OCI-M2 (cell line): ENCODE results near the gene PDHA2.
"Not testable (repeated sequence)": the region's sequence is repeated elsewhere in the genome, so short reads cannot be mapped to it uniquely, and the experiment has no call there.

Experiments used
- DNase-seq: peaks from one replicate; lab custom pipeline; 2025; ENCODE audit not compliant: unreplicated experiment; lab: John Stamatoyannopoulos, UW

PDHA2 gene

DNA sequence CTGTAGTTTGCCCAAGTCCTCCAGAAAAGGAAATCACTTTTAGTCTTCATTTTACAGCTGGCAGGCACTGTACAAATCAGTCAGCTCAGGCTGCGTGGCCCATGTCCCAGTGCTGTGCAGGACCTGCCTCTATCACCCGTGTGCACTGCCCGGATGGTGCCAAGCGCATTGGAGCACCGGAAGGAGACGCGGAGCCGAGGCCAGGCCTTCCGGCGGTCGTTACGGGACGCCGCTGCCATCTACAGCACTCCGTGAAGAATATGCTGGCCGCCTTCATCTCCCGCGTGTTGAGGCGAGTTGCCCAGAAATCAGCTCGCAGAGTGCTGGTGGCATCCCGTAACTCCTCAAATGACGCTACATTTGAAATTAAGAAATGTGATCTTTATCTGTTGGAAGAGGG is at the start of gene PDHA2:
PDHA2 (plus strand) TSS at position 203 of the 400 bp plus-strand sequence; CDS start at position 261, 58 bp downstream.
- DNase-seq, result no peak

DNA sequence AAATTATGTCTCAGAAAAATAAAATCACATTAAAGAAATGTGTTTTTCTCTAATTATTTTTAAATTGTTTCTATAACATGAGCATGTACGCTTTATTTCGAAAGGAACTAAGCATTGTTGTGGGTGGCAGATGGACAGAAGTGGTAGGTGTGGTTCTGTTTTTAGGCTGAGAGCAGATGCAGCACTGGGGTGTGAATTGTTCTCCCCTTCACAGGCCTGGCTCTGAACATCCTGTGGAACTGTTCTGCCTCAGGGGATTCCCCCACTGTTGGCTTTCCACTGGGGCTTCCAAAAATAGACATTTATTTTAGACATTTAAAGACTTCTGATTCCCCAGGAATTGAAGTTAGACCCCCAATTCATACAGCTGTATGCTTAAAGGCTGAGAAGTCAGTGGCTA is 41.9 kb upstream of the PDHA2 start:
- DNase-seq, result no peak

DNA sequence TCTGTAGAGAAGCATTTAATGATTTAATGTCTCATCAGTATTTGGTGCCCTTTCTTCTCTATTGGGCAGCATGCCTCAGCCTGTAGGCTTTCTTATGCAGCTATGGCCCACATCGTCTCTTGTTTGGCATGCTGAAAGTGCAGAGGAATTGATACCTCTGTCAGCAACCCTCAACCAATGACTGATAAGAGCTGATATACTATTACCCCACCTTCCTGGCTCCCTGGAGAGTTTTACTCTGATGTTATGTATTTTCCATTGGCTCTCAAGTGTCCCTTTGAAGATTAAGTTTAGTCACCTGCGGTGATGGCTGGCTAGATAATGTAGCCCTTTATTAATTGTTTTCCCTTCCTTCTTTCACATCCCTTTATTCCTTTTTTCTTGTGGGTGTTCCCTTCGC is 41.2 kb upstream of the PDHA2 start:
- DNase-seq, result no peak

DNA sequence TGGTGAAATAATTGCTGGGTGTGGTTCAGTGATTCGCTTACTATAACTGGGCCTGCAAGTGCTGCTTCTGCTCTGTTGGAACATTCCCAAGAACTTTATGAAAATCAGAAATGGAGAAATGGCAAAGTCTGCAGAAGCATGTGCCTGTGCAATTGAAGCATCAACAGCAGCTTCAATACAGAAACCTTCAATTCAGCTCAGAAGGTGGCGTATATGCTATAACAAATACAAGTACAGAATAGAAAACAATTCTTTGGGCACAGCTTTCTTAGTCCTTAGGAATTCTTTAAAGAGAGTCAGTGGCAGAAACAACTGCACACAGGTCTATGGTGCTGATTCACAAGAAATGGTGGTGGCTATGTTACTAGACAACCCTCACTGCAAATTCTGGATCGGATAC is 18.0 kb upstream of the PDHA2 start:
- DNase-seq, result no peak

DNA sequence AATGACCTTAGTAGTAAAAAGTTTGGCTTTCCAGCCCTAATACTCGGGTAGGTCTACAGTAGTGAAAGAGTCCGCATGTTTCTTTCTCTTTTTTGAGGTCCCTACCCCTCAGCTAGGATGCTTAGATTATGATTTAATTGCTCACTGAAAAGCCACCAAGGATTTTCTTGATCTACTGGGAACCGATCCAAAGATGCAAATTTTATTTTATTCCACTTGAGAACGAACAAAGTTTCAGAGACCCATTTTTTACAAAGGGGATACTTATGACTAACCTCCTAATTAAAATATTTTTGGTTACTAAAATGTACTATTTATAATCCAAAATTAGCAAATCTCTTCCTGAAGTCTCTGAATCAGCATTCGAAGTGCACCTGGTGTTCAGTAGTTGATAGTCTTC is 14.3 kb upstream of the PDHA2 start:
- DNase-seq, result no peak

DNA sequence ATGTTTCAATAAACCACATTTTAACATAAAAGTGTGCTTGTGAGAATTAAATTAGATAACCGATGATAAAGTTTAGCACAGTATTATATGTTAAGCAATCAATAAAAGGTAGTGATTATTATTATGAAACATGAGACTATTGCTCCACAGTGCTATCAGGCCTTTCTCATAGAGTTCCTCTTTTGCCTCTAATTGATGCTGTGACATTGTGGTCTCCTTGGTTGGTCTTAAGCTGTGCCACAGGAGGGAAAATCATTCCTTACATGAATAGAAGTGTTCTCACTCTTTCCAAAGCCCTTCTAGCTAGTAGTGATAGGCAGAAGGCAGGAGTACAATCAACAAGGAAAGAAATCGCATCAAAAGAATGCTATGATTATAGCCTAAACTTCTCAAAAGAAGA is 9.2 kb upstream of the PDHA2 start:
- no peak for DNase-seq

DNA sequence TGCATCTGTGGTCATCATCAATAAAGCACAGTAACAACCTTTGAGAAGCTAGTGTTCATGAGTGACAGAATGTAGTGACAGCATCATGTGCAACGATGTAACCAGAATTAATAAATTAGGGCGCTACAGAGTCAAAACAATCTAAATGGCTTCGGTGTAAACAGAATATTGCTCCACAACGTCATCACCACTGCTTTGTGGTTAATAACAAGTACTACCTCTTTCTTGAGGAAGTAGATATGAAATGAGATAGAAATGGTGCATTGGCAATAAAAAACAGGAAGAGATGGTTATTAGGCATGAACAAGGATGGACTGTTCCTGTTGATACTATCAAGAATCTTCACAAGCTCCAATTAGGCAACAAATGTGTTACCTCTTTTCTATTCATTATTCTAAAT is 8.7 kb upstream of the PDHA2 start:
- DNase-seq, result no peak

DNA sequence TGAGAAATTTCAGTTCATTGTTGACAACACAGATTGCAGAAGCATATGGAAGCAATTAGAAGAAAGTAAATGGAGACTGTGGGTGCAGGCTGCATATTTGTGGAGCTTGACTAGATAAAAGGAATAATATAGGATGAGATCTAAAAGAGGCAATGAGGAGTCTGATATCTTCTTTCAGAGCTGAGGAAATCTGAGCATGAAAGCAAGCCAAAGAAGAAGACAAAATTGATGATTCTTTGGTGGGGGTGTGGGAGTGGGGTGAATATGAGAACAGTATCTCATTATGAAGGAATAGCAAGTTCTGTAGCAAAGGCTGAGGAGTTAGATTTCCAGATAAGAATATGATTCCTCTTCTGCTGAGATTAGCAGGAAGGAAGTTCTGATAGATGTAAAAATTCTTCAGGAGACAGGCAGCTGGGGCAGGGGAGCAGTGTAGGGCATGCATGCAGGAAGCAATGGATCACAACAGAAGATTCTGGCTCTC is 6.1 kb upstream of the PDHA2 start:
- DNase-seq, result no peak

DNA sequence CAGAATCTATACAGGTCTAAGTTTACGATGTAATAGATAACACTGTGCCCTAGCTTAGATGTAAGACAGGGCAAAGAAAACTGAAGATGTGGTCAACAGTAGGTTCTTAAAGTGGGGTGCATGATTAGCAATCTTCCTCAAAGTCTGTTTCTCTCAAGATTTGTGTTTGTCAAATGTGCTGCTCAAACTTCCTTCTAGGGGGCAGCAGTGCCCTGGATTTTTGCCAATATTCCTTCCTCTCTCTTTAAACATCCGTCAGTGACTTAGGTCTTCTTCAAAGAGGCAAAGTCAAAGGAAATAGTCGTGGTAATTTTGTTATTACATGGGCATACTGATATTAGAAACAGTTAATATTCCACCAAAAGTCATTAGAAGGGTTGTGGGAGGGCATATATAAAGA is 4.2 kb upstream of the PDHA2 start:
- DNase-seq, result no peak

DNA sequence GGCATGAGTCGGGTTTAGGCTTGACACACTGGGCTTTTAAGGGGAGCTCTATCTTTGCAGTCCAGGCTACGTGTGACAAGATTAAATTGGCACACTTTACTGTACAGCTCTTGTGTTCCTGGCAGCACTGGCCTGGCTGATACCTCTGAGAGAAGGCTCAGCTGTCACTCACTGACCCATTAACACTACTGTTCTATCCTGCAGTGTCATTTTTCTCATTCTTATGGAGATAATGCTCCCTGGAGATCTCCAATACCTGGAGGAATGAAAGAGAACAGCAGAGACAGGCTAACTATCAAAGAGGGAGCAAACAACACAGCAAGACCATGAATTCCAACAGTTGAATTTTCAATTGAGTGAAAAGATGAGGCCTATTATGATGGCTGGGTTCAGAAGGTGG is 1.7 kb upstream of the PDHA2 start:
- DNase-seq, result no peak

DNA sequence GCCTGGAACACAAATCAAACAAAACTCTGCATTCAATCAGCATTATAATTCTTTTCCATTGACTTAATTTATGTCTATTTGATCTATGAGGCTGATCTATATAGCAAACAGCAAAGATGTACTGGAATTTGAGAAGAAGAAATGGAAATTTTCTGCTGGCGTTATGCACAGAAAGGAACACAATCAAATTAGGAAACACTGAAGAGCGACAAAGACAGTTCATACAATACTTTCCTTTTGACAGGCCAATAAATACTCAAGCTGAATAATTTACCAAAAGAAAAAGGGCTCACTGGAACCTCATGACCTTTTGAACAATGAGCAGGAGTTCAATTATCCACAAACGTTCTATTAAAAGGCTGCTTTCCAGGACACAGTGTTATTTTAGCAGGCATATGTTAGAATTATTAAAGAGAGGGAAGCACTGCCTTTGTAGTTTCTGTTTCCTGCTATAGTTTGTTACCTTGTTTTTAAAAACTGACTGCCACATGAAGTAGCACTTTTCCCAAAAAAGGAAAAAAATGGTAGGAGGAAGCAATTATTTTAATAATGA is 8.1 kb downstream of the PDHA2 start:
- no peak for DNase-seq

DNA sequence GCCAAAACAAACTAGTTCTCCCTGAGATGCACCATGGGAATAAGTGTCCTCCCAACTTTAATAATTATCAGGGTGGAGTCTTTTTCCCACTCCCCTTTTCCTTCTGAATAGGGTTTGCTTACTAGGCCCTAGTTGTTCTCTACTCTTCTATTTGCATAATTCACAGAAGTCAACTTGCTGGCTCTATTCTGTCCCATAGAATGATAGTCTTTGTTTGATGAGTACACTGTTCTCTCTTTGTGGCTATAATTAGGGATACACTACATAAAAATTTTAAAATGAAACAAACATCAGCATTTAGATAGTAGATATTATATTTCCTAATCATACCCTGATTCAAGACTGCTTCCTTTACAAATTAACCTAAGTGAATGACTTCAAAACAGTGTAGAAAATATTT is 10.3 kb downstream of the PDHA2 start:
- no peak for DNase-seq

DNA sequence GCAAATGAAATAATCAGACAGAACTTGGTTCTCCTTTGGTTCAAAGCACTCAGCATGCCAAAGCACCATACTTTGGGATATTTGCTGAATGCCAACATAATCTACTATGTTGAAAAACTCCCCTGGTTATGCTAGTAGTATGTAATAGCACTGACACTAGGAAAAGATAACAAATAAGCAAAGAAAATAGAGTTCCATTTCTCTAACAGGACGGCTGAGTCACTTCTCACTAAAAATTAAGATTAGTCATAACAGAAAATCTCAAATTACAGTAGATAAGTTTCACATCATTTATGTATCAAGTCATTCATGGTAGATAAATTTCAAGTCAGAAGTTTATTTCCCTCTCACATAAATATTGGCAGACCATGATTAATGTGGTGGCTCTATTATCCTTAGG is 17.9 kb downstream of the PDHA2 start:
- DNase-seq, result no peak

DNA sequence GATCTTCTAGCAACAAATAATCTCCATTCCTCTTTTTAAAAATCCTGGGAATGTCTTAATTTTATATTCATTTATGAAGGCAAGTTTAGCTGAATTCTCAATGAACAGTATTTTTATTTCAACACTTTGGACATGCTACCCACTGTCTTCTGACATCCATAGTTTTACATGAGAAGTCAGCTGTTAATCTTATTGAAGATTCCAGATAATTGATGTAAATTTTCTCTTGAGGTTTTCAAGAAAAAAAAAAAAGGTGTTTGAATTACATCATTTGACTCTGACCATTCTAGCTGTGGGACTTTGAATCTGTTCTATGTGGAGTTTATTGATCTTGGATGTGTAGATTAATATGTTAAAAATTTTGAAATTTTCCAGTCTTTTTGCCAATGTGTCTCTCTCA is 28.0 kb downstream of the PDHA2 start:
- no peak for DNase-seq

DNA sequence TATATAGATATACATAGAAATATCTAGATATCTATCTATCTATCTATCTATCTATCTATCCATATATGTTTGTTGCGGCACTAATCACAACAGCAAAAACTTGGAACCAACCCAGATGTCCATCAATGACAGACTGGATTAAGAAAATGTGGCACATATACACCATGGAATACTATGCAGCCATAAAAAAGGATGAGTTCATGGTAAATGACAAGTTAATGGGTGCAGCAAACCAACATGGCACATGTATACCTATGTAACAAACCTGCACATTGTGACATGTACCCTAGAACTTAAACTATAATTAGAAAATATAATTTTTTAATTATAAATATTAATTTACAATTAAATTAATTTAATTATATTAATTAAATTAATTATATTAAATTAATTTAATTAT is 29.5 kb downstream of the PDHA2 start:
- DNase-seq, result not testable (repeated sequence)

DNA sequence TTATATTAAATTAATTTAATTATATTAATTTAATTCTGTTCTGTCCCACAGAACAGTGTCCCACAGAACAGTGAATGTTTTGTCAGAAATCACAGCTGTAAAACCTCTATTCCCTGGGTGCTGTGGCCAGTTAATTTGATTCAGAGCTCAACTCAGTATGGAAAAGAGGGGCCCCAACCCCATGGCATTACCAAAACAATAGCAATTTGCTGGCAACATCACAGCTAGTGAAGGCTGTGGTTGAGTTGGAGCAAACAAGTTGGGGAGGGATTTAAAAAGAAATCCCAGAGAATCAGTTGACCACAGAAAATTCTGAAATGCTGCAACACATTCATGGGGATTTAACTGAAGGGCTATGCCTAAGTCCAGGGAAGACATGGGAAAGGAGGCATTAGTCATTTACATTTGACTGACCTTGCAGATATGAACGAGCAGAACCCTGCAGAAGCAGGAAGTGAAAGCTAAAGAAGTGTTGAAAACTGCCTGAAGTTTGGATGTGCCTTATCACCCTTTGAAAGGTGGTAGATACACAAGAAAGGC is 30.1 kb downstream of the PDHA2 start:
- no peak for DNase-seq

DNA sequence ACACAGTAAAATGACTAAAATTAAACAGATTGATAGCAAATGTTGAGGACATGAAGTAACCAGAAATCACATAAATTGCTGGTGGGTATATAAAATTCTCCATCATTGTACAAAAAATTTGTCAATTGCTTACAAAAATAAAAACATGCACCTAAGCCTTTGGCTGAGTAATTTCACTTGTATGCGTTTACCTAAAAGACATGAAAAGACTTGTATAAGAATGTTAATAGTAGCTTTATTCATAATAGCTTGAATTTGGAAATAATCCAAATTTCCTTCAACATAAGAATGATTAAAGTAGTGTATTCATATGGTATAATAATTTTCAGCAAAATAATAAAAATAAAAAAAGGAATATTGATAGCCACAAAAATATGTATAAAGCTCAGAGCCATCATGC is 37.7 kb downstream of the PDHA2 start:
- no peak for DNase-seq

DNA sequence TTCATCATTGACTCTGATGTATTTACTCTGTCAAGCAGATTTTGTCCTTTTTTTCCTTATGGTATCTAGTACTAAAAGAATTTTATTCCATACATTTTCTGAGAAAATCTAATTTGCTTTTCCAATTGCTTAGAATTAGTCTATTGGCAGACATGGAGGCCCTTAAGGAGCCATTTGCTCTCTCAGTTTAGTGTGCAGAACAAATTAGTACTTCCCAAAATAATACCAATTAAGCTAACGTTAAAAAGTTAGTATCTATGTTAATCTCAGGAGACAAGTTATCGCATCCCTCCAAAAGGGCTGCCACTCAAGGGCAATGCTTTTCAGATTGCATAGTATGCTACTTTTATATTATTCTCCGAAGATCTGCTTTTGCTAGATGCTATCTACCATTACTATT is 47.7 kb downstream of the PDHA2 start:
- no peak for DNase-seq

DNA sequence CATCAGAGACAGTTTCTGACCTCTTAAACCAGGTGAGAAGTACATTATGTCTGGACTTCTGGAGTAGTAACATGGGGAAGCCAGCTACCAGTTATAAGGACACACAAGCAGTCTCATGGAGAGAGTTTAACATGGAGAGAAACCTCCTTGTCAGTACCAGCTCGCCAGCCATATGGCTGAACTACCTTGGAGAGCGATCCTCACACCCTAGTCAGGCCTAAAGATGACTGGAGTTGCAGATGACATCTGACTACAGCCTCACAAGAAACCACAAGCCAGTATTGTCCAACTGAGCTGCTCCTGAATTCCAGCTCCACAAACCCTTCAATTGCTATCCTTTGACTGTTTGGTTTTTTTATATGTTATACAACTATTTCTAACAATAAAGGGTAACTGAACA is 49.8 kb downstream of the PDHA2 start:
- DNase-seq, result no peak
